GM23248 (cell line): ENCODE data around the gene PSMB8. TPM values are rescaled to one million over a fixed set of nuclear protein-coding genes. Genes with fewer than 3 reads are reported as not detected.
"Not testable (repeated sequence)": the region's sequence is repeated elsewhere in the genome, so short reads cannot be mapped to it uniquely, and the experiment has no call there.

ENCODE experiments used
- DNase-seq: peaks from one replicate; pipeline ENCODE4 v3.0.0-alpha.2; 2015
- H2AFZ ChIP-seq: fragments of 200-600 bp; sonication (generic); 2 replicates; pipeline ENCODE4 v1.6.1; 2016; ENCODE audit warnings: antibody characterized with exemption
- H3F3A ChIP-seq: fragments of 200-600 bp; sonication (generic); 2 replicates; pipeline ENCODE4 v1.6.1; 2016; ENCODE audit warnings: mild to moderate bottlenecking, antibody characterized with exemption, mixed run types; ENCODE audit not compliant: insufficient read depth
- H3K27ac ChIP-seq: fragments of 200-600 bp; sonication (generic); 2 replicates; pipeline ENCODE4 v1.5.1; 2016; ENCODE audit warnings: mild to moderate bottlenecking
- H3K27me3 ChIP-seq: fragments of 200-600 bp; sonication (generic); replicated peaks from 2 replicates; pipeline ENCODE4 v1.6.1; 2016; ENCODE audit warnings: mild to moderate bottlenecking; ENCODE audit not compliant: insufficient read depth
- H3K36me3 ChIP-seq: fragments of 200-600 bp; sonication (generic); 2 replicates; pipeline ENCODE4 v1.6.1; 2016; ENCODE audit warnings: low read depth, mild to moderate bottlenecking
- H3K4me1 ChIP-seq: fragments of 200-600 bp; sonication (generic); 2 replicates; pipeline ENCODE4 v1.6.1; 2016; ENCODE audit warnings: mild to moderate bottlenecking; ENCODE audit not compliant: insufficient read depth
- H3K4me2 ChIP-seq: fragments of 200-600 bp; sonication (generic); one replicate; pipeline ENCODE4 v1.6.1; 2016; ENCODE audit warnings: mild to moderate bottlenecking; ENCODE audit not compliant: unreplicated experiment
- H3K4me3 ChIP-seq: fragments of 200-600 bp; sonication (generic); 2 replicates; pipeline ENCODE4 v1.5.1; 2016; ENCODE audit warnings: mild to moderate bottlenecking
- H3K79me2 ChIP-seq: fragments of 200-600 bp; sonication (generic); 2 replicates; pipeline ENCODE4 v1.6.1; 2016; ENCODE audit warnings: mild to moderate bottlenecking; ENCODE audit not compliant: insufficient read depth
- H3K9ac ChIP-seq: fragments of 200-600 bp; sonication (generic); 2 replicates; pipeline ENCODE4 v1.6.1; 2016; ENCODE audit warnings: mild to moderate bottlenecking
- H3K9me2 ChIP-seq: fragments of 200-600 bp; sonication (generic); 2 replicates; pipeline ENCODE4 v1.6.1; 2016; ENCODE audit warnings: mixed run types, mild to moderate bottlenecking, moderate library complexity; ENCODE audit not compliant: insufficient read depth
- H3K9me3 ChIP-seq: fragments of 200-600 bp; sonication (generic); one replicate; pipeline ENCODE4 v1.6.1; 2017; ENCODE audit warnings: low read depth
- H4K20me1 ChIP-seq: fragments of 200-600 bp; sonication (generic); 2 replicates; pipeline ENCODE4 v1.6.0; 2016; ENCODE audit not compliant: insufficient read depth
- EZH2 ChIP-seq: fragments of 200-600 bp; sonication (generic); IDR thresholded peaks from 2 replicates; pipeline ENCODE4 v1.6.1; 2018; ENCODE audit warnings: antibody characterized with exemption, mild to moderate bottlenecking; ENCODE audit not compliant: insufficient read depth, poor library complexity, severe bottlenecking
- EZH2phosphoT487 ChIP-seq: fragments of 200-600 bp; sonication (generic); IDR thresholded peaks from 2 replicates; pipeline ENCODE4 v1.6.1; 2018; ENCODE audit warnings: antibody characterized with exemption, moderate library complexity, mild to moderate bottlenecking, low read depth; ENCODE audit not compliant: insufficient read depth
- whole genome bisulfite sequencing, 2 experiments: methylation state at CpG; one replicate each; pipeline ENCODE4 v1.1.6; 2015 to 2017; ENCODE audit warnings: low lambda C conversion rate in 2 of 2, low coverage in 1 of 2; ENCODE audit errors: missing lambda C conversion rate in 2 of 2; 5-methylcytosine and 5-hydroxymethylcytosine counted together
- in situ Hi-C: fragments of 300-500 bp; cut with MboI; formaldehyde crosslinking; loops from 2 replicates; pipeline ENCODE4 v1.15.0; 2020
- polyA plus RNA-seq: library from polyadenylated mRNA; unstranded; fragments of >200 nt; fragmentation: Nextera tagmentation; extraction: Ambion mirVana; gene quantifications from 2 replicates; pipeline ENCODE4 v1.2.1, GENCODE V29; 2016
- total RNA-seq: library from RNA; depleted of rRNA; stranded (reverse); fragments of >200 nt; shearing (Covaris generic); gene quantifications from 2 replicates; pipeline ENCODE4 v1.2.3, GENCODE V29; 2014

The PSMB8 gene
- total and polyA plus RNA-seq, 2 experiments from 2014 or later, result 27.2 to 33.5 TPM

DNA sequence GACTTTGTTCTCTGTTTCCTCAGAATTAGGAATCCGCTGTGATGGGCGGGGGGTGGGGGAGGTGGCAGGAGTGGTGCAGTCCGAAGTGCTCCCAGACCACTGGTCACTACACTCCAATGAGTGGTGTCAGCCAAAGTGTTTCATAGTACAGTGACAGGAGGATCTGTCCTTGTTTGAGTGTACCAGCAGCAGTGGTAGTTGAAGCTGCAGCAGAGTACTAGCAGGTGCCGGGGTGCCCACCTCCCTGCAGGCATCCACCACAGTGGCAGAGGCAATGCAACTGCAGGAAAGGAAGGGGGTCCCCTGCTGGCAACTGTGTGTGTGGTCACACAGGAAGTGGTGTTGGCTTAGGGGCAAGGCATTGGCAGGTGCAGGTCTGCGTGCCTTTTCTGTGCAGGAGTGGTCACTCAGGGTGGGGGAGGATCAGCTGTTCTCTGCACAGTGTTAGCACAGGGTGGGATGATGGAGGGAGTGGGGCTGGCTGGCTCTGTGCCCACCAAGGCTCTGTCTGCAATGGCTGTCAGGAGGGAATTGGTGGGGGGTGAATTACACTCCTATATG lies 36.7 kb downstream of the PSMB8 start:
- H3K4me1 ChIP-seq, result no peaks in the 10 kb centered on the region
- H2AFZ ChIP-seq, result no peak overlapping the region
- TF ChIP-seq EZH2phosphoT487 (no peak), EZH2 (no peak)
- H3K27me3 ChIP-seq, result peaks cover 18% of the 10 kb centered on the region
- no peak overlapping the region for H3K4me3 ChIP-seq
- H3K9me3 ChIP-seq, result no peaks in the 10 kb centered on the region
- H3K4me2 ChIP-seq, result no peak overlapping the region
- no peak overlapping the region for H3K9ac ChIP-seq
- H3K36me3 ChIP-seq, result no peaks in the 10 kb centered on the region
- no peak overlapping the region for H3K27ac ChIP-seq
- WGBS, 2 experiments, result 80 to 82% methylated on average over 5 of the region's 5 CpGs
- H3K9me2 ChIP-seq, result no peaks in the 10 kb centered on the region
- no peaks in the 10 kb centered on the region for H3F3A ChIP-seq
- in situ Hi-C loops, result no loop called here
- no peak for DNase-seq
- no peaks in the 10 kb centered on the region for H4K20me1 ChIP-seq
- H3K79me2 ChIP-seq, result no peaks in the 10 kb centered on the region

DNA sequence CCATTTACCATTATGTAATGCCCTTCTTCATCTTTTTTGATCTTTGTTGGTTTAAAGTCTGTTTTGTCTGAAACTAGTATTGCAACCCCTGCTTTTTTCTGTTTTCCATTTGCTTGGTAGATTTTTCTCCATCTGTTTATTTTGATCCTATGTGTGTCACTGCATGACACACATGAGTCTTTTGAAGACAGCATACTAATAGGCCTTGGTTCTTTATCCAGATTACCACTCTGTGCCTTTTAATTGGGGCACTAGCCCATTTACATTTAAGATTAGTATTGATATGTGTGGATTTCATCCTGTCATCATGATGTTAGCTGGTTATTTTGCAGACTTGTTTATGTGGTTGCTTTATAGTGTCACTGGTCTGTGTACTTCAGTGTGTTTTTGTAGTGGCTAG lies 38.4 kb downstream of the PSMB8 start:
- H3K4me1 ChIP-seq, H3K27ac ChIP-seq, H3K9ac ChIP-seq, H3K36me3 ChIP-seq, H3F3A ChIP-seq, H3K9me3 ChIP-seq, H2AFZ ChIP-seq, H3K9me2 ChIP-seq, H4K20me1 ChIP-seq, in situ Hi-C loops, H3K79me2 ChIP-seq, H3K4me3 ChIP-seq, H3K4me2 ChIP-seq, DNase-seq: not testable (repeated sequence)
- H3K27me3 ChIP-seq, result peaks cover 28% of the 10 kb centered on the region

GRCh38 chr6:32803416-32803815 lies 40.4 kb downstream of the PSMB8 start:
- no peak for DNase-seq
- no peaks in the 10 kb centered on the region for H3K79me2 ChIP-seq
- no peaks in the 10 kb centered on the region for H3K9me3 ChIP-seq
- H3K4me1 ChIP-seq, result no peaks in the 10 kb centered on the region
- in situ Hi-C loops, result no loop called here
- H3K36me3 ChIP-seq, result no peaks in the 10 kb centered on the region
- no peak overlapping the region for H3K4me3 ChIP-seq
- no peak overlapping the region for H2AFZ ChIP-seq
- H3K4me2 ChIP-seq, result no peak overlapping the region
- no peak overlapping the region for H3K27ac ChIP-seq
- H4K20me1 ChIP-seq, result no peaks in the 10 kb centered on the region
- no peak overlapping the region for H3K9ac ChIP-seq
- H3K9me2 ChIP-seq, result no peaks in the 10 kb centered on the region
- peaks cover 28% of the 10 kb centered on the region for H3K27me3 ChIP-seq
- TF ChIP-seq EZH2 (no peak), EZH2phosphoT487 (no peak)
- no peaks in the 10 kb centered on the region for H3F3A ChIP-seq
- WGBS, 2 experiments, result 39 to 43% methylated on average over 2 of the region's 2 CpGs

DNA sequence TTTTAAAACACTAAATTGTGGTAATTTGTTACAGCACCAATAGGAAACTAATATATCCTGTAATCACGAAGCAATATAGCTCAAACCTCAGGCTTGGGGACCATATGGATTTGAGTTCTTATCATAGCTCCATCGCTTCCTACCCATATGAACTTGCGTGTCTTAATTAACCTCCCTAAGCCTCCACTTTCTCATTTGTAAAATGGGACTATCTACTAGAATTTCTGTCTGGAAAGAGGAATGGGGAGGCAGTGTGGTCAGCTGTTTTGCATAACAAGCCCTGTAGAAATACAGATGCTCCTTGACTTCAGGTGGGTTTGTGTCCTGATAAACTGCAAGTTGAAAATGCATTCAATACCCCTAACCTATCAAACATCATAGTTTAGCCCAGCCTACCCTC lies 44.1 kb downstream of the PSMB8 start:
- TF ChIP-seq EZH2phosphoT487 (no peak), EZH2 (no peak)

GRCh38 chr6:32799168-32799567 lies 44.7 kb downstream of the PSMB8 start:
- WGBS, 2 experiments, result 73 to 75% methylated on average over 3 of the region's 3 CpGs
- H3F3A ChIP-seq, result no peaks in the 10 kb centered on the region
- H3K4me1 ChIP-seq, result no peaks in the 10 kb centered on the region
- in situ Hi-C loops, result no loop called here
- H4K20me1 ChIP-seq, result no peaks in the 10 kb centered on the region
- H3K4me3 ChIP-seq, result no peak overlapping the region
- no peak overlapping the region for H2AFZ ChIP-seq
- H3K36me3 ChIP-seq, result no peaks in the 10 kb centered on the region
- no peak overlapping the region for H3K4me2 ChIP-seq
- H3K27ac ChIP-seq, result no peak overlapping the region
- no peak overlapping the region for H3K9ac ChIP-seq
- no peak for DNase-seq
- no peaks in the 10 kb centered on the region for H3K79me2 ChIP-seq
- no peaks in the 10 kb centered on the region for H3K9me3 ChIP-seq
- TF ChIP-seq EZH2phosphoT487 (no peak), EZH2 (no peak)
- no peaks in the 10 kb centered on the region for H3K9me2 ChIP-seq
- H3K27me3 ChIP-seq, result peaks cover 32% of the 10 kb centered on the region

More for the DNA sequence above, 44.1 kb downstream of the PSMB8 start:
- H3K9me2 ChIP-seq, result no peaks in the 10 kb centered on the region
- H3K9me3 ChIP-seq, result no peaks in the 10 kb centered on the region
- no peaks in the 10 kb centered on the region for H3K36me3 ChIP-seq
- no peaks in the 10 kb centered on the region for H3K4me1 ChIP-seq
- no peaks in the 10 kb centered on the region for H3F3A ChIP-seq
- H3K9ac ChIP-seq, result no peak overlapping the region
- no peak overlapping the region for H3K4me3 ChIP-seq
- no peaks in the 10 kb centered on the region for H4K20me1 ChIP-seq
- no peaks in the 10 kb centered on the region for H3K79me2 ChIP-seq
- no peak overlapping the region for H2AFZ ChIP-seq
- H3K27me3 ChIP-seq, result peaks cover 31% of the 10 kb centered on the region
- in situ Hi-C loops, result no loop called here
- 60 to 66% methylated on average over 3 of the region's 3 CpGs for WGBS, 2 experiments
- no peak overlapping the region for H3K4me2 ChIP-seq
- H3K27ac ChIP-seq, result no peak overlapping the region
- no peak for DNase-seq
